MM.1S (cell line): Measurements from ENCODE around the gene DHRS3.

Experiments
- EZH2 ChIP-seq: fragments of 300-600 bp; sonication (generic); optimal IDR thresholded peaks from 2 replicates; pipeline ENCODE3; 2017; ENCODE audit warnings: low read depth, mild to moderate bottlenecking, antibody characterized with exemption, low read length, mixed read lengths
- EZH2phosphoT487 ChIP-seq: fragments of 300-600 bp; sonication (generic); IDR thresholded peaks from 2 replicates; pipeline ENCODE4 v1.6.1; 2018; ENCODE audit warnings: antibody characterized with exemption, low read length
- TF ChIP-seq, protein P1 (sequence below): fragments of 300-600 bp; sonication (generic); IDR thresholded peaks from 2 replicates; pipeline ENCODE4 v1.5.1; 2016; ENCODE audit warnings: antibody characterized with exemption, low read length, mixed read lengths

DNA sequence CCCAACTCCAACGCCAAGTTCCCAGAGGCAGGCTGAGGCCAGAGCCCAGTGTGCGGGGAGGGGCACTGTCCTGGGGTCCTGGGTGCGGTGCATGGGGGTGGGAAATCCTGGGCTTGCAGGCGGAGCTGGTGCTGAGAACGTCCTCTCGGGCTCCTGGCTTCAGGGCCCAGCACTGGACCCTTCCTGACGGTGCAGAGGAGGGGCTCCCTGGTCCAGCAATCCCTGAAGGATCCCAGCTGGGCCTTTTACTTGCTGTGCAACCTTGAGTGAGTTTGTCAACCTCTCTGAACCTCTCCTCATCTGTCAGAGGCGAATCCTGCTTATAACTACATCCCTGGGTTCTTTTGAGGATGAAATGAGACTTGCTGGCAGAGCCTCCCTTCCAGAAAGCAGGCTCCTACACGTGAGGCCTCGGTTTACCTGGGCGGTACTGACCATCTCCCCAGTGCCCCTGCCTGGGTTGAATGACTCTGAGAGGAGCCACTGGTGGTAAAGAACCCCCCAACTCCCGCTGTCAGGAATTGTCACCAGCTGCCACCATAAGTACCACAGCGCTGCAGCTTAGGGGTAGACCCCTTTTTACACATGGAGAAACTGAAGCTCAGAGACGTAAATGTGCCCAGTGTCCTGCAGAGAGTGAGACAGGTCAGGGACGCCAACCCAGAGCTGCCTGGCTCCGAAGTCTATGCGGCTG lies 77.3 kb downstream of the DHRS3 start:
- TF ChIP-seq EZH2 (no peak), EZH2phosphoT487 (no peak)
- TF ChIP-seq, protein P1, sequence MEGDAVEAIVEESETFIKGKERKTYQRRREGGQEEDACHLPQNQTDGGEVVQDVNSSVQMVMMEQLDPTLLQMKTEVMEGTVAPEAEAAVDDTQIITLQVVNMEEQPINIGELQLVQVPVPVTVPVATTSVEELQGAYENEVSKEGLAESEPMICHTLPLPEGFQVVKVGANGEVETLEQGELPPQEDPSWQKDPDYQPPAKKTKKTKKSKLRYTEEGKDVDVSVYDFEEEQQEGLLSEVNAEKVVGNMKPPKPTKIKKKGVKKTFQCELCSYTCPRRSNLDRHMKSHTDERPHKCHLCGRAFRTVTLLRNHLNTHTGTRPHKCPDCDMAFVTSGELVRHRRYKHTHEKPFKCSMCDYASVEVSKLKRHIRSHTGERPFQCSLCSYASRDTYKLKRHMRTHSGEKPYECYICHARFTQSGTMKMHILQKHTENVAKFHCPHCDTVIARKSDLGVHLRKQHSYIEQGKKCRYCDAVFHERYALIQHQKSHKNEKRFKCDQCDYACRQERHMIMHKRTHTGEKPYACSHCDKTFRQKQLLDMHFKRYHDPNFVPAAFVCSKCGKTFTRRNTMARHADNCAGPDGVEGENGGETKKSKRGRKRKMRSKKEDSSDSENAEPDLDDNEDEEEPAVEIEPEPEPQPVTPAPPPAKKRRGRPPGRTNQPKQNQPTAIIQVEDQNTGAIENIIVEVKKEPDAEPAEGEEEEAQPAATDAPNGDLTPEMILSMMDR: no peak
